Endothelial cell (in vitro differentiated cells): ENCODE data around the gene SEC23A. TPM values are rescaled to one million over a fixed set of nuclear protein-coding genes. Genes with fewer than 3 reads are reported as not detected.
"Not testable (repeated sequence)": the region's sequence is repeated elsewhere in the genome, so short reads cannot be mapped to it uniquely, and the experiment has no call there.

Experiments used
- DNase-seq: peaks from one replicate; pipeline ENCODE4 v3.0.0; 2021; ENCODE audit warnings: low spot score
- H3K27ac Mint-ChIP-seq: one replicate; pipeline ENCODE4 v1.8.0; 2021; ENCODE audit warnings: mixed read lengths, inconsistent platforms; ENCODE audit not compliant: unreplicated experiment
- H3K27me3 Mint-ChIP-seq: one replicate; pipeline ENCODE4 v1.8.0; 2021; ENCODE audit warnings: mild to moderate bottlenecking, moderate library complexity, mixed read lengths, inconsistent platforms; ENCODE audit not compliant: unreplicated experiment
- H3K36me3 Mint-ChIP-seq: one replicate; pipeline ENCODE4 v1.8.0; 2021; ENCODE audit warnings: mild to moderate bottlenecking, low read depth, mixed read lengths, inconsistent platforms; ENCODE audit not compliant: unreplicated experiment
- H3K4me1 Mint-ChIP-seq: one replicate; pipeline ENCODE4 v1.8.0; 2021; ENCODE audit warnings: mild to moderate bottlenecking, mixed read lengths, inconsistent platforms; ENCODE audit not compliant: unreplicated experiment
- H3K4me3 Mint-ChIP-seq: one replicate; pipeline ENCODE4 v1.8.0; 2021; ENCODE audit warnings: mild to moderate bottlenecking, mixed read lengths, inconsistent platforms; ENCODE audit not compliant: unreplicated experiment
- H3K9me3 Mint-ChIP-seq: one replicate; pipeline ENCODE4 v1.8.0; 2021; ENCODE audit warnings: mixed read lengths, inconsistent platforms; ENCODE audit not compliant: unreplicated experiment
- CTCF ChIP-seq: fragments of 200-600 bp; sonication (generic); IDR thresholded peaks from one replicate; pipeline ENCODE4 v1.5.0; 2021; ENCODE audit warnings: antibody characterized with exemption; ENCODE audit not compliant: unreplicated experiment
- long read RNA-seq: library from polyadenylated mRNA; unstranded; transcript quantifications from one replicate; pipeline ENCODE4 v2.0.0, GENCODE V29; 2020; ENCODE audit not compliant: unreplicated experiment
- total RNA-seq: library from RNA; stranded (reverse); fragmentation: NEBNext Ultra II Directional; extraction: Animal tissue kit (Norgen Biotek cat#: 25700); gene quantifications from one replicate; pipeline ENCODE4 v1.2.1, GENCODE V29; 2021; ENCODE audit not compliant: unreplicated experiment

The SEC23A gene
- 44.1 TPM for total RNA-seq
- long read RNA-seq, full-length matches to known transcripts: 10 of 14 reads
- long read RNA-seq, partial matches to known transcripts: 2 of 14 reads
- long read RNA-seq, other reads (novel, unspliced or antisense): 2 of 14 reads

DNA sequence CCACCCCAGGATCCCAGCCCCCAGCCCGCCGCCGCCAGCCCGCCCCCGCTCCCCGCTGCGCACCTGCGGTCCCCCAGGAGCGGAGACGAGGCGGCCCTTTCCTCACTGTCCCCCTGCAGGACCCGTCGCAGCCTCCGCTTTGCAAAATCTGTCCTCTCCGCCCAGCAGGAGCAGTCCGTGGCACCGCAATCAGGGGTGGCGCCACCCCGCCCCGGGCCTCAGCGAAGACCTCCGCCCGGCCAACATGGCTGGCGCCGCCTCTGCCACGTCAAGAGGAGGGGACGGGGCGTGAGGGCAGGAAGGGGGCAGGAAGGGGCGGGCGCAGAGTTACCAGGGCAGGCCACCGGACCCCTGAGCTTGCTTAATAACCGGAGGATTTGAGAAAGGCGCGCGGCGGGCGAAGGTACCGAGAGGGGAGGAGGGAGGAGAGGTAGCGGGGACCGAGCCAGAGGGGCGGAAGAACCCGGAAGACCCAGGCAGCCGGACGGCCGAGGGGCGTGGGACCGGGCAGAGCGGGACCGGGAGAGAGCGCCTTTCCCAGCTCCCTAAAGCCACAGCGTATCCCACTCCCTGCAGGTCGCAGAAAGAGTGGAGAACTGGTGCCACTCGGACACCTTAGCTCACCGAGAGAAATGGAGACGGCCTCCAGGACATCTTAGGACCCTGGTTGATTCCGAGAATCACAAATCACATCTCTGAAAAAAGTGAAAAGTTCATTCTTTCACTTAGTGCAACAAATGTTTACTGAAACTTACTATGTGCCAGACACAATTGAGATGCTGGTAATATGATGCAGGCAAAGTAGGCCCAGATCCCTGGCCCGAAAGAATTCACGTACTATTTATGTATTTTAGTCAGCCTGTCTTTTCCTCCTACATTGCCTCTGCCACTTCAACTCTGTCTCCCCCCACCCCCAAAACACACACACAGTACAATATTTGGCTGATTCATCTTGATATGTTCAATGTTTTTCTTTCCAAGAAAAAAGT lies at the start of gene SEC23A:
Gene SEC23A, minus strand, starts transcription at position 267 of the 989 bp plus-strand sequence. CDS start 7,117 bp downstream, outside the sequence.
- Mint-ChIP-seq H3K9me3 (no peaks in the 10 kb centered on the region), H3K4me1 (peaks cover 20% of the 10 kb centered on the region), H3K27me3 (peaks cover 11% of the 10 kb centered on the region), H3K27ac (peak within 1 kb of the TSS; percentile 88), H3K4me3 (peak within 1 kb of the TSS; percentile 95), H3K36me3 (no peaks in the 10 kb centered on the region)
- DNase-seq: peak; percentile 91
- no peak for TF ChIP-seq CTCF

DNA sequence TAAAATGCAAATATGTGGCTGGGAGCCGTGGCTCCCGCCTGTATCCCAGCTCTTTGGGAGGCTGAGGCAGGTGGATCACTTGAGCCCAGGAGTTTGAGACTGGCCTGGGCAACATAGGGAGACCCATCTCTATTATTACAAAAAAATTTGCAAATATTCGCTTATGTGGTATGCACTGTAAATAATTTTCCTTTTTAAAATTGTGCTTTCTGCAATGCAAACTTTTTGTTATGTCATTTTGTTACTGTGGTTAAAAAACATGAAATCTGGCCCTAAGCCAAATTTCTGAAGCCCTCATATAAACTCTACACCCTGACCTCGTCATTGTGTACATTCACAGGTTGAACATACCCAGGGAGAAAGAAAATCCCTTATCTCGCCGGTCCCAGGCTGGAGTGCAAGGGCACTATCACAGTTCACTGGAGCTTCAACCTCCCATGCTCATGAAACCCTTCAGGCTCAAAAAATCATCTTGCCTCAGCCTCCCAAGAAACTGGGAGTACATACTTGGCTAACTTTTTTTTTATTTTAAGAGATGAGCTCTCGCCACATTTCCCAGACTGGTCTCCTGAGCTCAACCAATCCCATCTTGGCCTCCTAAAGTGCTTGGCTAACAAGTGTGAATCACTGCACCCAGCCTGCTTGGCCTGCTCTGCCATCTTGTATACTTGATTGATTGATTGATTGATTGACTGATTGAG lies 42.4 kb upstream of the SEC23A start:
- Mint-ChIP-seq H3K9me3 (peaks cover 7% of the 10 kb centered on the region), H3K27ac (no peak overlapping the region), H3K36me3 (peaks cover 35% of the 10 kb centered on the region), H3K4me3 (no peak overlapping the region), H3K4me1 (no peaks in the 10 kb centered on the region), H3K27me3 (peaks cover 4% of the 10 kb centered on the region)
- TF ChIP-seq CTCF: no peak
- DNase-seq: no peak

GRCh38 chr14:39143226-39143625 lies 40.2 kb upstream of the SEC23A start:
- Mint-ChIP-seq H3K4me3 (peak overlapping the region; percentile 63), H3K36me3 (peaks cover 37% of the 10 kb centered on the region)
- DNase-seq, H3K27me3 Mint-ChIP-seq, H3K27ac Mint-ChIP-seq, H3K9me3 Mint-ChIP-seq, H3K4me1 Mint-ChIP-seq: not testable (repeated sequence)

DNA sequence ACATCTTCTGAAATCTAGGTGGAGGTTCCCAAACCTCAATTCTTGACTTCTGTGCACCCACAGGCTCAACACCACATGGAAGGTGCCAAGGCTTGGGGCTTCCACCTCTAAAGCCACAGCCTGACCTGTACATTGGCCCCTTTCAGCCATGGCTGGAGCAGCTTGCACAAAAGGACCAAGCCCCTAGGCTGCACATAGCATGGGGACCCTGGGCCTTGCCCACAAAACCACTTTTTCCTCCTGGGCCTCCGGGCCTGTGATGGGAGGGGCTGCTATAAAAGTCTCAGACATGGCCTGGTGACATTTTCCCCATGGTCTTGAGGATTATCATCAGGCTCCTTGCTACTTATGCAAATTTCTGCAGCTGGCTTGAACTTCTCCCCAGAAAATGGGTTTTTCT lies 38.6 kb upstream of the SEC23A start:
- H3K9me3 Mint-ChIP-seq, H3K27me3 Mint-ChIP-seq, H3K27ac Mint-ChIP-seq, DNase-seq, H3K4me3 Mint-ChIP-seq, H3K4me1 Mint-ChIP-seq: not testable (repeated sequence)
- peaks cover 24% of the 10 kb centered on the region for H3K36me3 Mint-ChIP-seq

DNA sequence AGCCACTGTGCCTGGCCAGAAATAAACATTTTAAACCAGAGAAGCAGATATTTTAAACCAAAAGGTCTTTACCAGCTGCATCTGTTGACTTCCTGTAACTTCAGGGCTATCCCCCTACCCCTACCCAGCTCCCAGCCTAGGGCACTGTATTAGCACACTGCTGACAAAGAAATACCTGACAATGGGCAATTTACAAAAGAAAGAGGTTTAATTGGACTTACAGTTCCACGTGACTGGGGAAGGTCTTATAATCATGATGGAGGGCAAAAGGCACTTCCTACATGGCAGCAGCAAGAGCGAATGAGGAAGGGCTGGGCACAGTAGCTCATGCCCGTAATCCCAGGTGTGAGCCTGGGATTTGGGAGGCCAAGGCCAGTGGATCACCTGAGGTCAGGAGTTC lies 37.1 kb upstream of the SEC23A start:
- Mint-ChIP-seq H3K27me3 (peaks cover 4% of the 10 kb centered on the region), H3K4me3 (no peak overlapping the region), H3K27ac (no peak overlapping the region), H3K9me3 (peaks cover 7% of the 10 kb centered on the region), H3K36me3 (peaks cover 21% of the 10 kb centered on the region), H3K4me1 (no peaks in the 10 kb centered on the region)
- DNase-seq: no peak
- no peak for TF ChIP-seq CTCF
